NCI-H1694 treated with DMSO at 0.1 percent for 48 hours (cell line): ENCODE results near the gene CYSTM1.
A peak's percentile ranks its signal among the peaks of the same experiment; 100 is the strongest.

Experiments
- DNase-seq: peaks from one replicate; lab custom pipeline; 2025; lab: John Stamatoyannopoulos, UW

CYSTM1 gene

DNA sequence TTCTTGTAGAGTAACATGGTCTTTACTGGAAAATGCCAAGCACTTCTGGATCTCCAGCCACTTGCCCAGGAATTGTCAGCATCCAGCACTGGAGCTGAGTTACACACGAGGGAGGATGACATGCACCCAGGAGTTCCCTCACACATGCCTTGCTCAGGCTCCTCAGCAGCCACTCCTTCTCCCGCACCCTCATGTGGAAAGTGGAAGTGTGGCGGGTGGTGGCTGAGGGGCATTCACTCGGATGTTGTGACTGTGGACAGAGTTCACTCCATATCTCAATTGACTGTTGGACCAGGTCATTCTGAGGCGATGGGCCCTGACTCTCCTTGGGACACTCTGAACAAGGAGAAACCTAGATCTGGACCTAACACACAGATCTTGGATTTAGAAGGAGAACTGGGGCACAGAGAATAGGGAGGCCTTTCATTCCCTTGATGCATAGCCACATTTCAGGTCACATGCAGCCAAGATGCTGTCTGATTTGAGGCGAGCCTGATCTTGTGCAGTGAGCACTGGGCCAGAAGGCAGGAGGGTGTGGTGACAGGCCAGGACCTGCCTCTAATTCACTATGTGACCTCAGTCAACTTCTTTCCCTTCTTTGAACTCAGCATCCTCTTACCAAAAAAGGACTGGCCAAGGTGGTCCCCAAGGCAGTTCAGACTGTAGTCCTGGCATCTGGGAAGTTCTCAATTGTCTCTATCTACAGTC is 62.1 kb downstream of the CYSTM1 start:
- DNase-seq = peak; percentile 2

DNA sequence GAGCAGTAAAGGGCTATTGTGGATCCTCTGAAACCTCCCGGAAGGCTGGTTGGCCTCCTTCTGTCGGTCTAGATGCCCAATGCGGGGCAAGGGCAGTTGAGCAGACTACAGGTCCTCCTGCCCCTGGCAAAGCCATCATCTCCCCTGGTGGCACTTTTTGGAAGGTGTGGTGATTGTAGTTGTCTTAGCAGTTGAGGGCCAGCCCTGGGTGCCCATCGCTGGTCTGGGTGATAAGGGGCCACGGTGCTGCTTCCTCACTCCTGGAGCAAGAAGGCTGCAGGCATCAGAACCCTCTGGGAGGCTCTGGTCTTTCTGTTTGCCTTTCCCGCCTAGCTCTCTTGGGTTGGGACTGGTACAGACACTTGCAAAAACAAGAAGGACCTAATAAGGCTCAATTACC is 63.8 kb downstream of the CYSTM1 start:
- no peak for DNase-seq

DNA sequence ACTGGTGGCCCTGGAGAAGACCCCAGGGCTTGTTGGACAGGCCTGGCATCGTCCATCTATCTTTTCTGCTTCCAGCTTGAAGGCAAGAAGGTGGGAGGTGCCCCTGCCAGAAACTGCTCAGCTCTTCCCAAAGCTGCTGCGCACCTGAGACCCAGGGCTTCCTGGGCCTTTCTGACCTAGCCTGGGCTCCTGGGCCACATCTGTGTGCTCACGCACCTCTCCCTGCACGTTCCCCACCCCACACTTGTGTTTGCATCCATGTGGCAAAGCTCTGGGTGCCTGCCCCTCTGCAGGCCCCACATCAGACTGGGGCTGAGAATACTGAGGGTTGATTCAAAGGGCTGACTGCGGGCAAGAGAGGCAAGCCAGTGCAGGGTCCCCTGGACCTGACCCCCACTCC is 64.5 kb downstream of the CYSTM1 start:
- no peak for DNase-seq

DNA sequence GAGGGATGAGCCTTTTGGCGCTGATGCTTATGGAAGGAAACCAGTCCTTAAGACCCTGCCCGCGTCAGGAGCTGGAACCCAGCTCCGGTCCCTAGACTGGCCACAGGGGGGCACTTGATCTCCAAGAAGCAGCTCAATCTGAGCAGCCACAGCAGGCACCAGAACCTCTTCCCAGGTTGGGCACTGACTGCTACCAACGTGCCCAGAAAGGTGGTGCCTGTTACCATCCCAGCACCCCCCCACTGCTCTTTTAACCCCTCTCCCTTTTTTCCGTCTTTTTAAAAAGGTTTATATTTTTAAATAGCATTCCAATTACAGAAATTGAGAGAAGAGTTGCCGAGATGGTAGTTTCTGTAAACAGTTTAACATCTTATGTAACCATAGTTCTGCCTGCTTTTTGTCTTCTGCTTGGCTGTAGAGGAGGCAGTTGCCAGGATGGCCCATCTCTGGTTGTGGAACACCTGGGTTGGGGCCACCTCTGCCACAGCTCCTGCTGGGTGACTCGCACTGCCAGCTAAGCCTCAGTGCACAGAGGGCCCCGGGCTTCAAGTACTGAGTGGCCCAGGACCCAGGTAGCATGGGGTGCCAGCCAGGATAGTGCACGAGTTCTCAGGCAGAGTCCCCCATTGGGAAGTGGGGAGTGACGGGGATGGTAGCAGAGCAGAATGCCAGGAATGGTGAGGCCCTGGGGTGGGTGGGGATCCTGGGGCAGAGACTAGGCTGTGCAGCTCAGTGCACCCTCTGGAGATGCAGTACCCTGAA is 65.1 kb downstream of the CYSTM1 start:
- peak; percentile 6 for DNase-seq

DNA sequence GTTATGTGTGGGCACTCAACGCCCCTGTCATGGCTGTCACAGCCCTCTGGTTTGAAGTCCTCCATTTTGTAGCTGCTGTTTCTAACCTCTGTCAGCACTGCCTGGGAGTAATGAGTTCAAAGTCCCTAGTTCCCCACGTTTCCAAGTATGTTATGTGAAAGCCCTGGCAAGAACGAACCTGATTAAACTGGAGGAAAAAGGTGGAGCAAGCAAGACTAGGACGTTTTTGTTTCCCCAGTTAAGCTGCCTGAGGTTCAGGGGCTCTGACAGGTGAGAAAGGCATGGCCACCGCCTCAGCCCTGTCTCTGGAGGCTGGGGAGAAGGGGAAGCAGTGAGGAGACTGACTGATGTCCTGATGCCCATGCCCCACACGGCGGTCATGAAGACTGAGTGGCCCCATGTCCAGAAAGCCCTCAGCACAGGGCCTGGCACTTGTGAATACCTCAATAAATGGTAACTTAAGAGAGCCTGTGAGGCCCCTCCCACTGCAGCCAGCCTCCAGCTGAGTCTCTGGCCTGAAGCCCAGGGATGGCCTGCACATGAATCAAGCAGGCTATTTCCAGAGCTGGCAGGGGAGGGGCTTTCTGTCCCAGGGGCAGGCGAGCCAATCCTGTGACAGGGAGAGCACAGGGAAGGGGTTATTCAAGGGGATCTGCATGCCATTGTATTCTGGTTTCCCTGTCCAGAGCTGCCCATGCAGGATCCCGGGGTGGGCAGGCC is 66.2 kb downstream of the CYSTM1 start:
- peak; percentile 39 for DNase-seq

DNA sequence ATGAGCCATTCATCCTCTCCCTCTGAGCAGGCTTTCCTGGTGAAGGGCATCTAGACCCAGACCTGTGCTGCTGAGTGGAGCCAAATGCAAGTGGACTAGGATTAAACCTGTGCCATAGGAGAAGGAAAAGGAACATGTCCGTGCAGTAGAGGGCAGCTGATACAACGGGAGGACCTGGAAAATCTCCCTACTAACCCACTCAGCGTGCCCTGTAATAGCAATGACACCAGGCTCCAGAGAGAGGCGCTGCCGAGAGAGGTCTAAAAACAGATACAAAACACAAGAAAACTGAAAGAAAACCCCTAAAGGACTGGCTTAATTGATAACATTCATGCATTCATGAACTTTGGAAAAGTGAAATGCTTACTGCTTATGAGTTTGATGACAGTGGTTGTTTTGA is 67.1 kb downstream of the CYSTM1 start:
- DNase-seq = no peak

DNA sequence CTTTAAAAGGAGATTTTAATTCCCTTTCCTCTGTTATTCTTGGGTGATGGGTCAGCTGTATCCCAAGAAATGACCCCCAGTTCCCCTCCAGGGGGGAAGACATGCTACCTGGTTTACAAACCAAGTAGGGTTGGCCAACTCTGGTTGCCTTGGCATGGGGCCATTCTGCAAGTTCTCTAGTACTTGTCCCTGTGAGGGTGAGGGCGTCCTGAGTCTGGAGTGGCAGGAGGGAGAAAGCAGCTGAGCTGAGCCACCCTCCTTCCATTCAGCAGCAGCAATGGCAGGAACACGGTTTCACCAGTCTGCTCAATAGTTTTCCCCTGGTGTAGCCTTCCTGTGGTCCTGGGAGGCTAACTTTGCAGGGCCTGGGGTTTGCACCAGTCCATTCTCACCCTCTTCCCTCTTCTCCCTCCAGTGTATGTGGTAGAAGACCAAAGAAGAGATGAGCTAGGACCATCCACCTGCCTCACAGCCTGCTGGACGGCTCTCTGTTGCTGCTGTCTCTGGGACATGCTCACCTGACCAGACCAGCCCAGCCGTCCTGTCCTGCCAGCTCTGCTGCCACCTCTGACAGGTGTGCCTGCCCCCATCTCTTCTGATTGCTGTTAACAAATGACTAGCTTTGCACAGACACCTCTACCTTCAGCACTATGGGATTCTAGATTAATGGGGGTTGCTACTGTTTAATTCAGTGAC is 68.0 kb downstream of the CYSTM1 start:
- DNase-seq = no peak

DNA sequence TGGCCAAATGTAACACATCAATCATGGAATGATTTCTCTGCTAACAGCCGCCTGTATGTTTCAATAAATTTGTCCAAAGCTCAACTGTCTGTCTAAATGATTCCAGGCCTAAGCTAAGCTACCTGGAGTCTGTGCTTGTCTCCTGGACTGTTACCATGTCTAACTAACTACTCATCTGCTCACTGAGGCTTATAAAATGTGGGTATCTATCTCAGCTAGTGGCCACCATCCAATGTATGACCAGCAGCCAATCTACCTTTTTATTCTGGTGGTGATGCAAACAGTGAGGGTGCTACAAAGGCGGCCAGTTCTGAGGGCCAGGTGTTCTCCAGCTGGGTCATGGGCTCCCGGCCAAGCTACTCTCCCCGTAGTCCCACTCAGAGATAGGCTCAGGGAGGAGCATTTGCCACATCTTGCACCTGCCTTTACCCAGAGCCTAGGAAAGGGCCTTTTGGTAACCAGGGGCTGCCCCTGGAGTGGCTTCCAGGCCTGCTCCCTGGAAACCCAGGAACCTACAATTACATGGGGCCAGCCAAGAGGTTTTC is 68.8 kb downstream of the CYSTM1 start:
- DNase-seq = no peak

DNA sequence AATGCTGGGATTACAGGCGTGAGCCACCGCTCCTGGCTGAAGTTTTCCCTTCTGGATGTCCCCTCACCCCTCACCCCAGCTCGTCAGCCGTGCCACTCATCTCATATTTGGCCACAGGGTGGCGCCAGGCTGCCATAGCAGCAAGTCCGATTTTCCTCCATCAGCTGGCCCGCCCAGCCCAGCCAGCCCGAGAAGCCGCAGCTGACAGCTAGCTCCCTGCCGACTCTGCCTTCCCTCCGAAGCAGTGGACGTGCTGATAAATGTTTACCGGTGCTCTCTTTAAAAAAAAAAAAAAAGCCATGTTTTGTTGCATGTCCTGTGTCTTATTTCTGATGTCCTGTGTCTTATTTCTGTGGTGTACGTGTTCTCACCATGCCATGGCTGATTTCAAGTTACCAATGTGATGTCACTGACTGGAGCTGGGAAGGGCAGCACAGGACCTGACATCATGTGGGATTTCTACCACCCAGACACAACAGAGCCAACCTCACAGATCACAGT is 69.6 kb downstream of the CYSTM1 start:
- peak; percentile 51 for DNase-seq

DNA sequence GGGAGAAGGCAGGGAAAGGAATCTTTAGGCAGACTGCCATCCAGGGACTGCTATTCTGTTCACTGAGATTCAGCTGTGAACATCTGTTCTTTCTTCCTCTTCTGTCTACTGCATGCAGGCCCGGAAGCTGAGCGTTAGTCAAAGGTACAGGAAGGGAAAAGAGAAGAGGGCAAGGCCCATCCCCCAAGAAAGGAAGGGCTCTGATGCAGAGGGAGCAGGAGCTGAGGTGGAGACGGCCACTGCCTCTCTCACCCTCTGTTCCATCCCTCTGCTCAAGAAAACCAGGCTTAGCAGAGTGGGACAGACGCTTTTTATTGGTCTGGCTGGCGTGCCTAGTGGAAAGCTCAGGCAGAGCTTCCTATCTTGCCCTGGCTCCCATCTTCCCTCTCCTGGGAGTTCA is 70.4 kb downstream of the CYSTM1 start:
- DNase-seq = no peak

DNA sequence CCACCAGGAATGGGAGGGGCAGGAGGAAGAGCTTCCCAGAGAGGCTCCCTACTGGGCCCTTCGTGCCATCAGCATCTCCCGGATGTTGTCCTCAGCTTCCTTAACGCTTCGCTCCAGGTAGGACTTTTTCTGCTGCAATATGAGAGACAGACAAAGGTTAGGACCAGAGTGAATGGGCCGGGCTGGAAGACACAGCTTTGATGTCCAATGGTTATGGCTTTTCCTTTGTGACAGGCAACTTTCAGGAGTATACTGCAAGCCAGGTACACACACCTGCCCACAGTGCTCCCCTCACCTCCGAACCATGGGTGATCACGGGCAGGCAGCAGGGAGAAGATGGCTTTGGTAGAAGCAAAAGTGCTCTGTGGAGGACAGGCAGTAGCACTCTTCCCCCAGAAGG is 70.9 kb downstream of the CYSTM1 start:
- no peak for DNase-seq

DNA sequence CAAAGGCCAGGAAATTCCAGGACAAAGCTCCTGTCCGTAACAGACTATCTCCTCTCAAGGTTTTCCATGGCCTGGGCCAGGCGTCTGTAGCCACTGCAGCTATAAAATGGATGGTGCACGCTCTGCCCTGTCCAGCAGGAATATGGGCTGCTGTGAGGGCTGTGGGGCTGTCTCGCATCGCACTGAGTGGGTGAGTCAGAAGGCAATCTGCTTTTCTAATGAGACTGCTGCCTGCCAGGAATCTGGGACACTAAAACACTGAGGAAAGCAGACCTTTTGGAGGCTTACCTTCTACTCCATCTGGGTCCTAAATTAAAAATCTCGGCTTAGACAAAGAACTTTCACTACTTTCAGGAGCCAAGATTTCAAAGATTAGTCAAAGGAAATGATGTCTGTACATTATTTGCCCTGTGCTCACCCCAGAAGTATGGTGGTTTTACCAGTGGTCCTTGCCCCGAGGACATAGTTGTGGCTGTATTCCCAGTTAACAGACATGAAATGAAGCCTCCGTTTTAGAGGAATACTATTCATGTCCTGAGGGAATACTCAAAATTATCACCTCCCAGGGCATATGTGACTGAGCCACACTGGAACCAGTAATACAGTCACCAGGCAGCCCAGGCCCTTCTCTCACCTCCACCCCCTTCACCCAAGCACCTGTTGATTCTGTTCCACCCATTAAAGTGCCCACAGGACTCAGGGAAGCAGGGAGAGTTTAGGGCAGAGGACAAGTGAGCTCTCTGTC is 71.6 kb downstream of the CYSTM1 start:
- no peak for DNase-seq

DNA sequence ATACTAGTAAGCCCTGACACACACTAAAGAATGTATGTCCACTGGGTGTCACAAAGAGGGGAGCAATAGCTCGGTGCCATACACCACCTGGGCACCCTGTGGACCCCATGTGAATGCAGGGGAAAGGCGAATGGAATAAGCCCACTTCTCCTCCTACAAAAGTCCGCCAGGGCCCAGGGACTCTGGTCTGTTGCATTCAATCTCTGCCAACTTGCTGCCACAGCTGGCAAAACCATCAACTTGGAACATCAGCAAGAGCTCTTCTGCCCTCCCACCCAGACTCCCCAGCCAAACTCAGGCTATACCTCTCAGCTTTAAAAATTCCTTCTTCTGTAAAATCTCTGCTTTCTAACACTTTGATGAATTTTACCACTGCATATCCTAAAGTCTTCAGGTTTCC is 73.4 kb downstream of the CYSTM1 start:
- no peak for DNase-seq

DNA sequence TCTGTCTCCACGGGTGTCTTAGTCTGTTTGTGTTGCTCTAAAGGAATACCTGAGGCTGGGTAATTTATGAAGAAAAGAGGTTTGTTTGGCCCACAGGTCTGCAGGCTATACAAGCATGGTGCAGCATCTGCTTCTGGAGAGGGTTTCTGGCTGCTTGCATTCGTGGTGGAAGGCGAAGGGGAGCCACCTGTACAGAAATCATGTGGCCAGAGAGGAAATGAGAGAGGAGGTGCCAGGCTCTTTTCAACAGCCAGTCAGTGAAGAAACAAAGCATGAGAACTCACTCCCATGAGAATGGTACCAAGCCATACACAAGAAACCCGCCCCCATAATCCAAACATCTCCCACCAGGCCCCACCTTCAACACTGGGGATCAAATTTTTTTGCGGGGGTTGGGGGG is 74.5 kb downstream of the CYSTM1 start:
- no peak for DNase-seq

DNA sequence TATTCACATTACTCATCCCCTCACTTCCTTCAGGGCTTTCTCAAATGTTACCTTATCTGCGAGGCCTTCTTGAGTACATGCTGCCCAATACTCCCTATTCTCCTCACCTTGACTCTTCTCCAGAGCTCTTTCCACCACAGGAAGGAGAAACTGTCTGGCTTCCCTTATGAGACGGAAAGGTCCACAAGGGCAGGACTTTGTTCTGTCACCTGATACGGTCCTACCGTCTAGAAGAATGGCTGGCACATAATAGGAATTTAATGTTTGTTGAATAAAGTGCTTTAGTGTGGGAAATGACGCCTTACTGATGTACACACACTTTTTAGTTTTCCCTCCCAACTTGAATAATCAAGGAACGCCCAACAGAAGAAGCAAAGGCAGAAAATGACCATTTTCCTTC is 75.4 kb downstream of the CYSTM1 start:
- DNase-seq = no peak

DNA sequence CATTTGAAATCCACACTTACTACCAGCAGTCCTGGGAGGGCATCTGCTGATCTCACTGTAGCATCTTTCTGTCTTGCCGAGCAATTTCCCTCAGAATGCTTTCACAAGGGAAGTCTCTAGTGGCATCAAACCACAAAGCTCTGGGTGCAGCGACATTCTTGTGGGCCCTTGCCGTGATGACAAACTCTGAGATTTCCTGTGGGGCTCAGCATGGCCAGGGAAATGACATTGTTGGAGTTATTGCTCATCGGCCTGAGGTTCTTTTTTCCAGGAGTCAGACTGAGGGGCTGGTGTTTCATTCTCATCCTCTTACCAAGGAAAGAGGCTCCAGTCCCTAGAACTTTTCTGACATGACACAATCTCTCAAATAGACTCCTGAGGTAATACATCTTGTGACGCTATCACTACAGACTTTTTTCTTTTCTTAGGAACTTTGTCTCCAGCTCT is 76.6 kb downstream of the CYSTM1 start:
- no peak for DNase-seq

DNA sequence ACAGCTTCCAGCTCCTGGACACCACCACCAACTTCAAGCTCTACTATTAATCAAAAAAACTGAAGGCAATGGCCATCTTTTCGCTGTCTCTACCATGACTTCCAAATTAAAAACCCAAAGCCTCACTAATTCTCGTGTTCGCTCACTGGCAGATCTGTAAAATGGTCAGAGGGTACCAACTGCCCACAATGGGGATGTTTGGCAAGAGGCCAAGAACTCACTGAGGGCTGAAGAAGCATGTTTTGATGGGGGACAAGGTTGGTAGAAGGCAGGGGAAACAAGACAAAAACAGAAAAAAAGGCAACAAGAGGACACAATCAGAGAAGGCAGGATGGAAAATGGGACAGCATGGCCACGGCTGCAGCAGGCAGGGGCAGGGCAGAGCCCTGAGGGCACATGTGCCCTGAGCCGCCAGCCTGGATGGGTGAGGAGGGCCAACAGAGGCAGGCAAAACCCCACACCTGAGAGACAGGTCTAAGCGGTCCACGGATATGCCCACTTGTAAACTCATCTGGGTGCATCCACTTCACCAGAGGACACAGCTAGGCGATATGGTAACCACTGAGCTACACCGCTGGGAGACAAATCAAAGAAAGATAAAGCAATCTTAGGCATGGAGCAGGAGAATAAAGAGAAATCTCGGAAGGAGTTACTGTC is 77.6 kb downstream of the CYSTM1 start:
- DNase-seq = no peak

DNA sequence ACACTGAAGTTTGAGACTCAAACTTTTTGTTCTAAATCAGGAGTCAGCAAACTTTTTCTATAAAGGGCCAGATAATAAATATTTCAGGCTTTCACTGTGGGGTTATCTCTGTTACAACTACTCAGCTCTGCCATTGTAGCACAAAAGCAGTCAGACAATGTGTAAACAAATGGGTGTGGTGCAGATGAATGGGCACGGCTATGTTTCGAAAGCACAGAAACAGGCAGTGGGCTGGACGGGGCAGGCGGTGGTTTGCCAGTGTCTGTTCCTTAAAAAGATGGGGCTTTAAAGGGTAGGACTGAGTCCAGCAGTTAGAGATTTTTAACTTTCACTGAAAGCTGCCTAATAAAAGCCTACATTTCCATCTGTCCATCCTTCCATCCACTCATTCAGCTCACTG is 79.0 kb downstream of the CYSTM1 start:
- no peak for DNase-seq

DNA sequence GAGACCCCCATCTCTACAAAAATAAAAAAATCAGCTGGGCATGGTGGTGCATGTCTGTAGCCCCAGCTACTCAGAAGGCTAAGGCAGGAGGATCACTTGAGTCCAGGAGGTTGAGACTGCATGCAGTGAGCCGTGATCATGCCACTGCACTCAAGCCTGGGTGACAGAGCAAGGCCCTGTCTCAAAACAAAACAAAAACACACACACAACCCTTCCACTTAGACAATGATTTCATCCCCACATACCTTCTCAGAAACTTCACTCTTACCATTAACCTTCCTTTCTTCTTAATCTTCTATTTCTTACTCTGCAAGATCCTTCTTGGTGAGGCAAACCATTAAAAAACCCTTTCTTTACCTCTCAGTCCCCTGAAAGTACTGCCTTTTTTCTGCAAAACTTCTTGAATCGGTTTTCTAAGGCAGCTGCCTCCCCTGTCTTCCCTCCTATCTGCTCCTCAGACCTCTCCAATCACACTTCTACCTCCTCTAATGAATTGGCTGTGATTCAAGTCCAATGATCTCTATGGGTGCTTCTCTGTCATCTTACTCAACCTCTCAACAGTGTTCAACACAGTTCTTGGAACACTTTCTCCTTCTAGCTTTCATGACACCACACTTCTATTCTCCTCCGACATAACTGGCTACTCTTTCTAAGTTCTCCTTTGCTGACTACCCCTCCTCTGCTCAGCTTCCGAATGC is 80.6 kb downstream of the CYSTM1 start:
- DNase-seq = no peak

DNA sequence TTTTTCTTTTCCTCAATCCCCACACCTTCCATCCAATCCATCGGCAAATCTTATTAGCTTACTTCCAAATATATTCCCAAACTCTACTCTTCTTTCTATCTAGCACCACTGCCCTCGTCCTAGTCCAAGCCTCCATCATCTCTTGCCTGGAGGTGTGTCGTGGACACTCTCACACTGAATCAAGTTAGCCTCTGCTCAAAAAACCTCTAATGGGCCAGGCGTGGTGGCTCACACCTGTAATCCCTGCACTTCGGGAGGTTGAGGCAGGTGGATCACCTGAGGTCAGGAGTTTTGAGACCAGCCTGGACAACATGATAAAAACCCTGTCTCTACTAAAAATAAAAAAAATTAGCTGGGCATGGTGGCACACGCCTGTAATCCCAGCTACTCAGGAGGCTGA is 81.7 kb downstream of the CYSTM1 start:
- no peak for DNase-seq
